GM13976 (cell line): Measurements from ENCODE around the gene LOXL3.

ENCODE experiments used
- DNase-seq: peaks from one replicate; pipeline ENCODE4 v3.0.0; 2012; ENCODE audit warnings: low spot score
- in situ Hi-C: fragments of 300-500 bp; cut with MboI; formaldehyde crosslinking; loops from one replicate; pipeline ENCODE4 v1.12.0; 2022; ENCODE audit warnings: low sequenced_read_pairs, mixed read lengths, inconsistent platforms; ENCODE audit not compliant: unreplicated experiment
- TF ChIP-seq, protein P1 (sequence below): IDR thresholded peaks from 2 replicates; pipeline ENCODE4 v1.5.1; 2012; ENCODE audit warnings: borderline replicate concordance, mild to moderate bottlenecking; ENCODE audit not compliant: insufficient read depth; ENCODE audit errors: extremely low read depth, missing control alignments, control extremely low read depth

The LOXL3 gene

DNA sequence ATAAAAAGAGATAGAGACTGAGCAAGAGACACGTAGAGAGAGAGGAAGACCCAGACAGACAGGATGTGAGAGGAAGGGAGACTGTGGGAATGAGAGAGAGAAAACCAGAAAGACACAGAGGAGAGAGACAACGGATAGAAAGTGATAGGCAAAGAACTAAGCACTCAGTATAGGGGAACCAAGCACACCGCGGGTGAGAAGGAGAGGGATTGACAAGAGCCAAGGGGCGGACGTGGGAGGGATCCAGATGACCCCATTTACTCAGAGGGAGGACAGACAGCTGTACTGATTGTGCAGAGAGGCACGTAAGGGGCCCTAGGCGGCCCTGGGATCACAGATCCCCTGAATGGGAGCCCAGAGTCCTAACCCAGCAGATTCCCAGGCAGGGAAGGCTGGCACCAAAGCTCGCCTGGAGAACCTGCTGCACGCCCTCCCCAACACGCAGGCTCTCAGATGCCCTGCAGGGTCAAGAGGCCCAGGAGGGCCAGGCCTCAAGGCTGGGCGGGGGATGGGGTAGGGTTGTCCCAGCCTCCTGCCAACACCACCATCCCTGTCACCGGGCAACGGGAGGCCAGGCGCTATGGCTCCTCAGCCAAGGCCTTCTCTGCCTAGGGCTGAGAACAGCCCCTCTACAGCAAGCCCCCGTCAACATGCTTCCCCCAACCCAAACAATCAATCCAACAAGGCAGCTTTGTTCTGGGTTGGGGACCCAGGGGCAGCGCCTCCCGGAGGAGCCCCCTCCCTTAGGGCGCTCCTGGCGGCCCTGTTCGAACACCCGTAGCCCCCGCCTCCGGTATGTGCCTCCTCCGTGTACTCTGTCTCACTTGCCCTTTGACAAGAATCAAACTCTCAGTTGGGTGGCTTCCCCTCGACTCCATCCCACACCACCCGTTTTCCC is 579 bp downstream of the LOXL3 start:
- peak; percentile 76 for DNase-seq
- in situ Hi-C loops, result no loop called here
- TF ChIP-seq, protein P1, sequence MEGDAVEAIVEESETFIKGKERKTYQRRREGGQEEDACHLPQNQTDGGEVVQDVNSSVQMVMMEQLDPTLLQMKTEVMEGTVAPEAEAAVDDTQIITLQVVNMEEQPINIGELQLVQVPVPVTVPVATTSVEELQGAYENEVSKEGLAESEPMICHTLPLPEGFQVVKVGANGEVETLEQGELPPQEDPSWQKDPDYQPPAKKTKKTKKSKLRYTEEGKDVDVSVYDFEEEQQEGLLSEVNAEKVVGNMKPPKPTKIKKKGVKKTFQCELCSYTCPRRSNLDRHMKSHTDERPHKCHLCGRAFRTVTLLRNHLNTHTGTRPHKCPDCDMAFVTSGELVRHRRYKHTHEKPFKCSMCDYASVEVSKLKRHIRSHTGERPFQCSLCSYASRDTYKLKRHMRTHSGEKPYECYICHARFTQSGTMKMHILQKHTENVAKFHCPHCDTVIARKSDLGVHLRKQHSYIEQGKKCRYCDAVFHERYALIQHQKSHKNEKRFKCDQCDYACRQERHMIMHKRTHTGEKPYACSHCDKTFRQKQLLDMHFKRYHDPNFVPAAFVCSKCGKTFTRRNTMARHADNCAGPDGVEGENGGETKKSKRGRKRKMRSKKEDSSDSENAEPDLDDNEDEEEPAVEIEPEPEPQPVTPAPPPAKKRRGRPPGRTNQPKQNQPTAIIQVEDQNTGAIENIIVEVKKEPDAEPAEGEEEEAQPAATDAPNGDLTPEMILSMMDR, result no peak

DNA sequence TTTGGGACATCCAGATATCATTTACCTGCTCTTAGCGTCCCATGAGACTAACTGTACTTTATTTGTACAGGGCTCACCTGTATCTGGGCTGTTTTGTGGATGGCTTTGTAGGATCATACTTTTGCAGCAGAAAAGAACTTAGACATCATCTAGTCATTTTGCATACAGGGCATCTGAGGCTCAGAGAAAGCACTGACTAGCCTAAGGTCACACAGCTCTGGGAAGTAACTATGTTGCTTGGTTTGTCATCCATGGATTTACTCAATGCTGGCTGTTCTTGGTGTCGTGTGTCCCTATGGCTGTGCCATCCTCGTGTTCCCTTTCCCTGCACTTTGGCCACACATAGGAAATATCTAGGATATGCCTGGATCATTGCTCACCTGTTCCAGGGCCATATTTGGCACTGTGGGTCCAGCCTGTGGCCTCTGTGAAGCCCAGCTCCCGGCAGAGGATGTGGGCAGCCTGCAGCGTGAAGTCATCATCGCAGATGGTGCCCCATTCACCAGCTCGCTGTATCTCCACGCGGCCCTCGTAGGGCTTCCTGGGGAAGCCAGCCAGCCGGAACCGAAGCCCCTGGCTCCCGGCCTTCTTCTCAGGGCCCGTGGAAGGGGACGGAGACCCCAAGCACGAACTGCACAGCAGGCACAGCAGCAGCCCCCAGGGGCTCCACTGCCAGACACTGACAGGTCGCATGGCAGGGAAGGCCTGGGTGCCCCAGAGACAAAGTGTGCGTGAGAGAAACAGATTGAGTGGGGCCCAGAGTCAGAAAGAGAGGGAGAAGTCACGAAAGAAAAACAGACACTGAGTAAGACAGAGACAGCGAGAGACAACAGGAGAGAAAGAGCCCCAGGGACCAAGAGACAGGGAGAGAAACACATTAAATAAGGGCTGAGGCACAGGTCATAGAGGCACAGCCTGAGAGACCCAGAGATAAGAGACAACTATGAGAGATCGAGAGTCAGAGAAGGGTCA is 1.5 kb downstream of the LOXL3 start:
- TF ChIP-seq, protein P1, result no peak
- DNase-seq, result peak; percentile 52
- in situ Hi-C loops, result no loop called here

DNA sequence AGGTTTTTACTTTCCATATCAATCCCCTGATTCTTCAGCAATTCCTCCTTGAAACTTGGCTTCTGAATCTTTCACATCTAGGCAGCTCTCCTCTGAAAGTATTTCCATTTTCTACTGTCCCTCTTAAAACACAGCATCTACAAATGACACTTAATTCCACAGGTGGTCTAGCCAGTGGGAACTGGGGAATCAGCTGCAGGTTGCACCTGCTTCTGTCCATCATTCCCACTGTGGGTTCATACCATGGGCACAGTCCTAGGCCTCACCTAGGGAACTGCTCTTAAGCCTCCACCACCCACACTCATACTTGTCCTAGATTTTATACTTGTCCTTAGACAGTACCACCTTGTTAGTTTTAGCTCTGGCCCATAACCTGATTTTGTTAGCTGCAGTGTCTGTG is 2.2 kb downstream of the LOXL3 start:
- in situ Hi-C loops, result no loop called here
- TF ChIP-seq, protein P1, result no peak
- DNase-seq, result no peak

DNA sequence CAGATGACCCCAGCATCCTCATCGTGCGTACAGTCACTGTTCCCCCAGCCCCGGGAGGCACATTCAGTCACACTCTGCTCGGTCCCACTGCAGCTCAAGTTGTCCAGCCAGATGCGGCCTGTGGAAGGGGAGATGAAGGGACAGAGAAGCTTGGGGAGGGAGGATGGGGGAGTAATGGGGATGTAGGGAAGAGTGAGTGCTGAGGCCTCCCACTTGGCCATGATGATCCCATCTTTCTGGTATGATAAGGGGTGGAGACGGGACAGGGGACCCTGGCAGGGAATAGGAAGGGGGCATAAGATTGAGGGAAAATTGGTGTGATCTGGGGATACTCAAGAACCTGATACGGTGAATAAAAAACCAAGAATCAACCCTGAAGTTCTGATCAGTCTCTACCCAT is 3.5 kb downstream of the LOXL3 start:
- TF ChIP-seq, protein P1, result no peak
- no peak for DNase-seq
- in situ Hi-C loops, result no loop called here

DNA sequence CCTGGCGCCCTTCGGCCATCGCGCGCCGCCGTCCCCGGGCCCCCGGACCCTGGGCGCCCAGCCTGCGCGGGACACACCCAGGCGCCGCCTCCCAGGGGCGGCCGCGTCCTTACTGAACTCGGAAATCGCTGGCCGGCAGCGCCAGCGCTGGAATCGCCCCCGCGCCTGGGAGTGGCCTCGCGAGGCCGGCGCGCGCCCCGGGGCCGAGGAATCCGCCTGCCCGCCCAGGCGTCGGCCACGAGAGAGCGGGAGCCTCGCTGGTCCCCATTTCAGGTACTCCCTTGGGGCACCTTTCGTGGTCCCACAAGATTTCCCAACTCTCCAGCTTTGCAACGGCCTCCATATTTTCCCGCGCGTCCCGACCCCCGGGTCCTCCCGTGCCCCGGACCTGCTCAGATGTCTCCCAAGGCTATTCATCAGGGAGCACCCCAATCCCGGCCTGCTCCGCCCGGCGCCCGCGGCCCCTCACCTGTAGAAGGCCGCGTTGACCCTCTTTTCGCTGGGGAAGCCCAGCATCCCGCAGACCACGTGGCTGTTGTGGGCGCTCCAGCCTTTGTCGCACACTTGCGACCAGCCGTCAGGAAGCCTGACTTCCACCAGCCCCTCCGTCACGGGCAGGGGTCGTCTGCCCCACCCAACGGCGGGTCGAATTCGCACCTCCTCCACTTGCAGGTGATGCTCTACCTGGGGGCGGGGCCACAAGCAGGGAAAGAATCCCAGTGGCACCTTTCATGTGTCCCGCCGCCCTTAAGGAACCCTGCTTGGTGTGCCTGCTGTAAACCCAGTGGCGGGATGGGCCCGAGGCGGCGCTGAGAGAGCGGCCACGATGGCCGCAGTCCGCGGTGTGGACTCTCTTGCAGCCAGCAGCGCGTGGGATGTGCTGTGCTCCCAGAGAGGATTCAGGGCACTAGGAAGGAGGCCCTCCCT is 4.6 kb downstream of the LOXL3 start:
- in situ Hi-C loops, result no loop called here
- TF ChIP-seq, protein P1, result no peak
- peak; percentile 88 for DNase-seq
